ENCODE data around the gene RGS3.

RGS3 gene

DNA sequence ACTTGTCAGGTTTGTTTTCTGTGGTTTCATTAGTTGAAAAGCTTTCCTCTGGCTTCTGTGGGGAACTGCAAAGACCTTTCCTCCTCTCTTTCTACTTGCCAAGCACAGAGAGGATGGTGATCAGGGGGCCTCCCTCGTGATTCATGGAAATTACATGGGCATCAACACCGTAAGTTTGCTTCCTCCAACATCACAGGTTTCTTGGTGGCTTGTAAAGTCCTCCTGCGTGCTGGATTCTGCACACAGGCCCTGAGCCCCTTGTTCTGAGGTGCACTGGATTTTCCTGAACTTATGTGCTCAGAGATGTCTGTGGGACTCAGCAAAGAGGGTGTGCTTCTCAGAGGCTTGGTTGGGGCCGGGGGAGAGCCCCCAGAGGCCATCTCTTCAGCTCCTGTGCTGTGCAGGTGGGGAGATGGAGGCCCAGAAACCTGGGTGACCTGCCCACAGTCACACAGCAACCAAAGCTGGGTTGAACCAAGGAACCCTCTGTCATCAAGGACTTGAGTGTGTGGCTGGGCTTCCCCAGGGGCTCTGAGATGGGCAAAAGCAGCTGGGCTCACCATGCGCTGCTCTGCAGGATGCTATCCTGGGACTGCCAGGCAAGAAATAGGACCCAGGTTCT lies 36.5 kb downstream of the RGS3 start:
- H3K36me3 ChIP-seq (ENCODE audit: control insufficient read depth in 2 of 2, insufficient read depth in 1 of 2, low read length in 2 of 2) = no peaks in the 10 kb centered on the region
- TF ChIP-seq, protein P1, sequence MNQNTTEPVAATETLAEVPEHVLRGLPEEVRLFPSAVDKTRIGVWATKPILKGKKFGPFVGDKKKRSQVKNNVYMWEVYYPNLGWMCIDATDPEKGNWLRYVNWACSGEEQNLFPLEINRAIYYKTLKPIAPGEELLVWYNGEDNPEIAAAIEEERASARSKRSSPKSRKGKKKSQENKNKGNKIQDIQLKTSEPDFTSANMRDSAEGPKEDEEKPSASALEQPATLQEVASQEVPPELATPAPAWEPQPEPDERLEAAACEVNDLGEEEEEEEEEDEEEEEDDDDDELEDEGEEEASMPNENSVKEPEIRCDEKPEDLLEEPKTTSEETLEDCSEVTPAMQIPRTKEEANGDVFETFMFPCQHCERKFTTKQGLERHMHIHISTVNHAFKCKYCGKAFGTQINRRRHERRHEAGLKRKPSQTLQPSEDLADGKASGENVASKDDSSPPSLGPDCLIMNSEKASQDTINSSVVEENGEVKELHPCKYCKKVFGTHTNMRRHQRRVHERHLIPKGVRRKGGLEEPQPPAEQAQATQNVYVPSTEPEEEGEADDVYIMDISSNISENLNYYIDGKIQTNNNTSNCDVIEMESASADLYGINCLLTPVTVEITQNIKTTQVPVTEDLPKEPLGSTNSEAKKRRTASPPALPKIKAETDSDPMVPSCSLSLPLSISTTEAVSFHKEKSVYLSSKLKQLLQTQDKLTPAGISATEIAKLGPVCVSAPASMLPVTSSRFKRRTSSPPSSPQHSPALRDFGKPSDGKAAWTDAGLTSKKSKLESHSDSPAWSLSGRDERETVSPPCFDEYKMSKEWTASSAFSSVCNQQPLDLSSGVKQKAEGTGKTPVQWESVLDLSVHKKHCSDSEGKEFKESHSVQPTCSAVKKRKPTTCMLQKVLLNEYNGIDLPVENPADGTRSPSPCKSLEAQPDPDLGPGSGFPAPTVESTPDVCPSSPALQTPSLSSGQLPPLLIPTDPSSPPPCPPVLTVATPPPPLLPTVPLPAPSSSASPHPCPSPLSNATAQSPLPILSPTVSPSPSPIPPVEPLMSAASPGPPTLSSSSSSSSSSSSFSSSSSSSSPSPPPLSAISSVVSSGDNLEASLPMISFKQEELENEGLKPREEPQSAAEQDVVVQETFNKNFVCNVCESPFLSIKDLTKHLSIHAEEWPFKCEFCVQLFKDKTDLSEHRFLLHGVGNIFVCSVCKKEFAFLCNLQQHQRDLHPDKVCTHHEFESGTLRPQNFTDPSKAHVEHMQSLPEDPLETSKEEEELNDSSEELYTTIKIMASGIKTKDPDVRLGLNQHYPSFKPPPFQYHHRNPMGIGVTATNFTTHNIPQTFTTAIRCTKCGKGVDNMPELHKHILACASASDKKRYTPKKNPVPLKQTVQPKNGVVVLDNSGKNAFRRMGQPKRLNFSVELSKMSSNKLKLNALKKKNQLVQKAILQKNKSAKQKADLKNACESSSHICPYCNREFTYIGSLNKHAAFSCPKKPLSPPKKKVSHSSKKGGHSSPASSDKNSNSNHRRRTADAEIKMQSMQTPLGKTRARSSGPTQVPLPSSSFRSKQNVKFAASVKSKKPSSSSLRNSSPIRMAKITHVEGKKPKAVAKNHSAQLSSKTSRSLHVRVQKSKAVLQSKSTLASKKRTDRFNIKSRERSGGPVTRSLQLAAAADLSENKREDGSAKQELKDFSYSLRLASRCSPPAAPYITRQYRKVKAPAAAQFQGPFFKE (tag by site-specific recombination; IDR thresholded peaks at IDR 0.05; ENCODE audit: borderline replicate concordance) = no peak
- TF ChIP-seq SALL2 (tag by site-specific recombination; IDR thresholded peaks at IDR 0.05; ENCODE audit: borderline replicate concordance) = no peak
- TF ChIP-seq ZNF585B (tag by site-specific recombination; IDR thresholded peaks at IDR 0.05) = no peak
- no peak for TF ChIP-seq ZNF121 (tag by site-specific recombination; IDR thresholded peaks at IDR 0.05)
- no peak for TF ChIP-seq ZBTB26 (tag by site-specific recombination; optimal IDR thresholded peaks at IDR 0.05)
- TF ChIP-seq, protein P2, sequence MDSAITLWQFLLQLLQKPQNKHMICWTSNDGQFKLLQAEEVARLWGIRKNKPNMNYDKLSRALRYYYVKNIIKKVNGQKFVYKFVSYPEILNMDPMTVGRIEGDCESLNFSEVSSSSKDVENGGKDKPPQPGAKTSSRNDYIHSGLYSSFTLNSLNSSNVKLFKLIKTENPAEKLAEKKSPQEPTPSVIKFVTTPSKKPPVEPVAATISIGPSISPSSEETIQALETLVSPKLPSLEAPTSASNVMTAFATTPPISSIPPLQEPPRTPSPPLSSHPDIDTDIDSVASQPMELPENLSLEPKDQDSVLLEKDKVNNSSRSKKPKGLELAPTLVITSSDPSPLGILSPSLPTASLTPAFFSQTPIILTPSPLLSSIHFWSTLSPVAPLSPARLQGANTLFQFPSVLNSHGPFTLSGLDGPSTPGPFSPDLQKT (IDR thresholded peaks at IDR 0.05; ENCODE audit: borderline replicate concordance, low read depth, low read length) = no peak
- no peak for TF ChIP-seq ZNF140 (tag by site-specific recombination; IDR thresholded peaks at IDR 0.05)
- TF ChIP-seq SETDB1 (IDR thresholded peaks at IDR 0.05; ENCODE audit: insufficient read length, low read length) = no peak
- no peak for TF ChIP-seq RBAK (tag by site-specific recombination; IDR thresholded peaks at IDR 0.05)
- no peak for TF ChIP-seq ZNF785 (tag by site-specific recombination; IDR thresholded peaks at IDR 0.05)
- H3K4me1 ChIP-seq (ENCODE audit: control insufficient read depth, insufficient read depth, low read length) = no peaks in the 10 kb centered on the region
- H3K27ac ChIP-seq (ENCODE audit: extremely low read depth, low read depth, low read length) = no peak overlapping the region
- ChIA-PET POLR2A (no interaction called here), CTCF (interaction anchor here (1.4 kb wide), 1 partner anchor 8 kb away, joined by 6 read pairs; no protein-coding TSS in a partner anchor)
- H3K9me3 ChIP-seq (ENCODE audit: control insufficient read depth, insufficient read depth, low read depth, low read length) = no peaks in the 10 kb centered on the region
- no peak overlapping the region for H3K4me3 ChIP-seq (ENCODE audit: low read depth, low read length)

DNA sequence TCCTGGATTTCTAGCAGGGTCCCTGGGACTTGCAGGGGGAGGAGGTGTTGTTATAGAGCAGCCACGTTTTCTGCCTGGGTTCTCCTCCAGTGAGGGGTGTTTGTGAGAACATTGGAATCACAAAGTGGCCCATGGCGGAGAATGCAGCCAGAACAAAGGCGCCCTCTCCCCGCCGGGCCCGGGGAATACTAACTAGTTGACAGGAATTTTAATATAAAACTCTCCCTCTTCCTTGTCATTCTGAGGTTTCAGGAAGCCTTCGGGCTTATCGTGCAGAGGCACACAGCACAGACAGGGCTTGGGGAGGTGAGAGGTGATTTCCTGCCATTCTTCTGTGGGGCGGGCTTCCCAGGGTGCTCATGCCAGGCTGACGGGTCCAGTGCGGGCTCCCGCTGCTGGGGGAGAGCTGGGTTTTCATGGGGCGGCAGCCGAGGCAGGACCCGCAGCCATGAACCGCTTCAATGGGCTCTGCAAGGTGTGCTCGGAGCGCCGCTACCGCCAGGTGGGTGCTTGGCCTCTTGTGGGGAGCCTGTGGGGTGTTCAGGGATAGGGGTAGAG lies 37.7 kb downstream of the RGS3 start:
- ChIA-PET CTCF (no interaction called here), POLR2A (no interaction called here)
- H3K36me3 ChIP-seq (ENCODE audit: control insufficient read depth in 2 of 2, insufficient read depth in 1 of 2, low read length in 2 of 2) = no peaks in the 10 kb centered on the region
- no peak overlapping the region for H3K4me3 ChIP-seq (ENCODE audit: low read depth, low read length)
- H3K27ac ChIP-seq (ENCODE audit: extremely low read depth, low read depth, low read length) = no peak overlapping the region
- H3K4me1 ChIP-seq (ENCODE audit: control insufficient read depth, insufficient read depth, low read length) = no peaks in the 10 kb centered on the region
- H3K9me3 ChIP-seq (ENCODE audit: control insufficient read depth, insufficient read depth, low read depth, low read length) = no peaks in the 10 kb centered on the region
- TF ChIP-seq ZNF274 (IDR thresholded peaks at IDR 0.05; ENCODE audit: low read length) (no peak), ZNF274 (tag by site-specific recombination; IDR thresholded peaks at IDR 0.05; ENCODE audit: borderline replicate concordance) (no peak), HOXD13 (CRISPR knock-in tag; IDR thresholded peaks at IDR 0.05; ENCODE audit: borderline replicate concordance) (no peak), ZNF121 (tag by site-specific recombination; IDR thresholded peaks at IDR 0.05) (no peak), YY1 (tag by site-specific recombination; IDR thresholded peaks at IDR 0.05) (no peak), AEBP2 (tag by site-specific recombination; IDR thresholded peaks at IDR 0.05; ENCODE audit: borderline replicate concordance) (no peak), KLF1 (tag by site-specific recombination; IDR thresholded peaks at IDR 0.05) (no peak), ZNF324 (tag by site-specific recombination; IDR thresholded peaks at IDR 0.05) (no peak), ZSCAN16 (tag by site-specific recombination; IDR thresholded peaks at IDR 0.05) (no peak), ZNF530 (tag by site-specific recombination; IDR thresholded peaks at IDR 0.05; ENCODE audit: low read depth) (no peak), ZNF701 (tag by site-specific recombination; IDR thresholded peaks at IDR 0.05) (no peak)
- TF ChIP-seq, protein P3, sequence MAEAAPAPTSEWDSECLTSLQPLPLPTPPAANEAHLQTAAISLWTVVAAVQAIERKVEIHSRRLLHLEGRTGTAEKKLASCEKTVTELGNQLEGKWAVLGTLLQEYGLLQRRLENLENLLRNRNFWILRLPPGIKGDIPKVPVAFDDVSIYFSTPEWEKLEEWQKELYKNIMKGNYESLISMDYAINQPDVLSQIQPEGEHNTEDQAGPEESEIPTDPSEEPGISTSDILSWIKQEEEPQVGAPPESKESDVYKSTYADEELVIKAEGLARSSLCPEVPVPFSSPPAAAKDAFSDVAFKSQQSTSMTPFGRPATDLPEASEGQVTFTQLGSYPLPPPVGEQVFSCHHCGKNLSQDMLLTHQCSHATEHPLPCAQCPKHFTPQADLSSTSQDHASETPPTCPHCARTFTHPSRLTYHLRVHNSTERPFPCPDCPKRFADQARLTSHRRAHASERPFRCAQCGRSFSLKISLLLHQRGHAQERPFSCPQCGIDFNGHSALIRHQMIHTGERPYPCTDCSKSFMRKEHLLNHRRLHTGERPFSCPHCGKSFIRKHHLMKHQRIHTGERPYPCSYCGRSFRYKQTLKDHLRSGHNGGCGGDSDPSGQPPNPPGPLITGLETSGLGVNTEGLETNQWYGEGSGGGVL (tag by site-specific recombination; IDR thresholded peaks at IDR 0.05) = no peak

Data from HEK293 (cell line).